ENCODE measurements around the gene GASK1A.

- no peak for TF ChIP-seq POLR2A (IDR thresholded peaks at IDR 0.05)
- TF ChIP-seq, protein P1, sequence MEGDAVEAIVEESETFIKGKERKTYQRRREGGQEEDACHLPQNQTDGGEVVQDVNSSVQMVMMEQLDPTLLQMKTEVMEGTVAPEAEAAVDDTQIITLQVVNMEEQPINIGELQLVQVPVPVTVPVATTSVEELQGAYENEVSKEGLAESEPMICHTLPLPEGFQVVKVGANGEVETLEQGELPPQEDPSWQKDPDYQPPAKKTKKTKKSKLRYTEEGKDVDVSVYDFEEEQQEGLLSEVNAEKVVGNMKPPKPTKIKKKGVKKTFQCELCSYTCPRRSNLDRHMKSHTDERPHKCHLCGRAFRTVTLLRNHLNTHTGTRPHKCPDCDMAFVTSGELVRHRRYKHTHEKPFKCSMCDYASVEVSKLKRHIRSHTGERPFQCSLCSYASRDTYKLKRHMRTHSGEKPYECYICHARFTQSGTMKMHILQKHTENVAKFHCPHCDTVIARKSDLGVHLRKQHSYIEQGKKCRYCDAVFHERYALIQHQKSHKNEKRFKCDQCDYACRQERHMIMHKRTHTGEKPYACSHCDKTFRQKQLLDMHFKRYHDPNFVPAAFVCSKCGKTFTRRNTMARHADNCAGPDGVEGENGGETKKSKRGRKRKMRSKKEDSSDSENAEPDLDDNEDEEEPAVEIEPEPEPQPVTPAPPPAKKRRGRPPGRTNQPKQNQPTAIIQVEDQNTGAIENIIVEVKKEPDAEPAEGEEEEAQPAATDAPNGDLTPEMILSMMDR (IDR thresholded peaks at IDR 0.05) = no peak
- no peak for TF ChIP-seq POLR2AphosphoS5 (IDR thresholded peaks at IDR 0.05)
Measured at GRCh38 chr3:42935472-42935871, 43.6 kb upstream of the GASK1A start.

All from breast epithelium (tissue), 3 donors.